GM18909 (cell line): ENCODE measurements around the gene DNMT3B.
"Not testable (repeated sequence)": the region's sequence is repeated elsewhere in the genome, so short reads cannot be mapped to it uniquely, and the experiment has no call there.

Source experiments
- ATAC-seq: cut with Tn5 transposase; IDR thresholded peaks from one replicate; pipeline ENCODE4 v1.9.1; 2021; ENCODE audit warnings: mild to moderate bottlenecking; ENCODE audit not compliant: unreplicated experiment, poor library complexity

The DNMT3B gene

DNA sequence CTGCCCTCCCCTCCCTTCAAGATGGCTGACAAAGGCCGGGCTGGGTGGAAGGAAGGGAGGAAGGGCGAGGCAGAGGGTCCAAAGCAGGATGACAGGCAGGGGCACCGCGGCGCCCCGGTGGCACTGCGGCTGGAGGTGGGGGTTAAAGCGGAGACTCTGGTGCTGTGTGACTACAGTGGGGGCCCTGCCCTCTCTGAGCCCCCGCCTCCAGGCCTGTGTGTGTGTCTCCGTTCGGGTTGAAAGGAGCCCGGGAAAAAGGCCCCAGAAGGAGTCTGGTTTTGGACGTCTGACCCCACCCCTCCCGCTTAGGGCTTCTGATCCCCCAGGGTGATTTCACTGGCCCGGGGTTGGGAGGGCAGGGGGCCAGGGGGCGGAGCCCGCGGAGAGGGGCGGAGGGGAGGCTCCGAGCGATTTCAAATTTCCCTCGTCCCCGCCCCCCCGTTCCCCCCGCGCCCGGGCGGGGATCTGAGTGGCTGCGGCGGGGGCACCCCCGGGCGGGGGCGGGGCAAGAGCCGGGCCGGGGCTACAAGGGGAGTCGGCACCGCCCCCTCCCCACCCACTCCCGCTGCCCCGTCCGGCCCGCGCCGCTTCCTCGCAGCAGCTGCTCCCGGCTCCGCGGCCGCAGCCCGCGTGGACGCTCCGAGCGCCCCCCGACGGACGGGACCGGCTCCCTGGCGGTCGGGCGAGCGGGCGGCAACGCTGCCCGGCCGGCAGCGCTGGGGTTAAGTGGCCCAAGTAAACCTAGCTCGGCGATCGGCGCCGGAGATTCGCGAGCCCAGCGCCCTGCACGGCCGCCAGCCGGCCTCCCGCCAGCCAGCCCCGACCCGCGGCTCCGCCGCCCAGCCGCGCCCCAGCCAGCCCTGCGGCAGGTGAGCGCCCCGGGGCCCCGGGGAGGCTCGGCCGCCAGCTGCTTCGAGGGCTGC is at the start of gene DNMT3B:
TSS of gene DNMT3B (plus strand) at position 555 of the 923 bp plus-strand sequence. CDS start 17,939 bp downstream, outside the sequence.
- ATAC-seq = peak; percentile 66

DNA sequence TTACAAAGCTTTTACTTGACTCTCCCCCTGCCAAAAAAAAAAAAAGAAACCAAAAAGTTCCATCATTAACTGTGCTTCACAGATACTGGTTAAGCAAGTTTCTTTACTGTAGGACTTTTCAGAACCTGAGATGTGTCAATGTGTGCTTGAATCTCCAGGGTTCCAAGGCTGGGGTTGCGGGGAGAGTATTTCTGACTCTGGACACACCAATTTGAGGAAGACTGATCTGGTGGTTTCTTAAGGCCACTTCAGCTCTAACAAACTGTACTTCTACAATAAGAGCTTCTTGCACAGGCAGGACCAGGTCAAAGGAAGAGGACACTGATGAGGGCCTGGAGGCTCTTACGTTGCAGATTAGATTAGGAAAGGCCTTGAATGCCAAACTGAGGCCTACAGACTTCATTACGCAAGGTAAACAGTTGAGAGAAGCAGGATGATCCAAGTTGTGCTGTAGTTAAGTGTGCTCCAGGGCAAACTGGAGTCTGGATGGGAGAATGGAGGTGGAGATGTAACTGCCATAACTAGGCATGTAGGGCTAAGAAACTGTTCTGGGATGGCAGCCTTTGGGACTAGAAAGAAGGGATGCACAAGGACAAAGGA is 43.3 kb upstream of the DNMT3B start:
- no peak for ATAC-seq

DNA sequence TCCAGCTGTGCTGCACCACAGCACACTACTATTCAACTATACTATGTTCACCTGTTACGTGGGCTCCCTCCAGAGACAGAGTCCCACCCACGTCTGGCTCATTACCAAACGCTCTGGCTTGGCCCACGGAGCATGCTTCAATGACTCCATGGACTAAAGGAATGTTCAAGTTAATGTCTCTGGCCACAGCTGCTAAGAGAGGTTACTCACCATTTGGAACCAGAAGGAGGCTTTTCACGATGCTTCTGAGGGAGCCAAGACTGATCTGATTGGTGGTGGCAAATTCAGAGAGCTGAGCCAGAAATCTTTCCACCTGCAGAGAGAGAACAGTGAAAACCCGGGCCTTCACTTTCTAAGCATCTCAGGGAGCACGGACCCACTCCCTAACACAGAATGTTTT is 34.5 kb upstream of the DNMT3B start:
- ATAC-seq = no peak

DNA sequence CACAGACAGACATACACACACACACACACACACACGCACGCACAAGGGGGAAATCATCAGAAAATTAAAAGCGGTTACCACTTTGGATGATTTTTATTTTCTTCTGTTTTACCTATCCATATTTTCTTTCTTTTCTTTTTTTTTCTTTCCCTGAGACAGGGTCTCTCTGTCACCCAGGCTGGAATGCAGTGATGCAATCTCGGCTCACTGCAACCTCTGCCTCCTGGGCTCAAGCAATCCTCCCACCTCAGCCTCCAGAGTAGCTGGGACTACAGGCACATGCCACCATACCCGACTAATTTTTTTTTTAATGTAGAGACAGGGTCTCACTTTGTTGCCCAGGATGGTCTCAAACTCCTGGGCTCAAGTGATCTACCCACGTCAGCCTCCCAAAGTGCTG is 33.8 kb upstream of the DNMT3B start:
- ATAC-seq = not testable (repeated sequence)

DNA sequence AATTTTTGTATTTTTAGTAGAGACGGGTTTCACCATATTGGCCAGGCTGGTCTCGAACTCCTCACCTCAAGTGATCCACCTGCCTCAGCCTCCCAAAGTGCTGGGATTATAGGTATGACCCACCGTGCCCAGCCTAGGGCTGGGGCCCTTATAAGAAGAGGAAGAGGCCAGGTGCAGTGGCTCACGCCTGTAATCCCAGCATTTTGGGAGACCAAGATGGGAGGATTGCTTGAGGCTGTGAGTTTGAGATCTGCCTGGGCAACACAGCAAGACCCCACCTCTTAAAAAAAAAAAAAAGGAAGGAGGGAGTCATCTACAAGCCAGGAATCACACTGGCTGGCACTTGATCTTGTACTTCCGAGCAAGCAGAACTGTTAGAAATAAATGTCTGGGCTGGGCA is 32.9 kb upstream of the DNMT3B start:
- ATAC-seq = not testable (repeated sequence)

DNA sequence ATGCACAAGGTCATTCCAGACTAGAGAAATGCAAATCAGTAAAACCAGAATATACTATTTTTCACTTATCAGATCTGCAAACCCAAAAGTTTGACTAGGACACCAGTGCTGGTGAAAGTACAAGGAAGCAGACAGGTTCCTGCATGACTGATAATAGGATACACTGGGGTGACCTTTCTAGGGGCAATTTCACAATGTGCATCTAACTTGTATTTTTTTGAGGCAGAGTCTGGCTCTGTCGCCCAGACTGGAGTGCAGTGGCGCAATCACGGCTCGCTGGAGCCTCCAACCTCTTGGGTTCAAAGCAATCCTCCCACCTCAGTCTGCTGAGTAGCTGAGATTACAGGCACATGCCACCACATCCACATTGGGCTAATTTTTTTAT is 30.3 kb upstream of the DNMT3B start:
- no peak for ATAC-seq

DNA sequence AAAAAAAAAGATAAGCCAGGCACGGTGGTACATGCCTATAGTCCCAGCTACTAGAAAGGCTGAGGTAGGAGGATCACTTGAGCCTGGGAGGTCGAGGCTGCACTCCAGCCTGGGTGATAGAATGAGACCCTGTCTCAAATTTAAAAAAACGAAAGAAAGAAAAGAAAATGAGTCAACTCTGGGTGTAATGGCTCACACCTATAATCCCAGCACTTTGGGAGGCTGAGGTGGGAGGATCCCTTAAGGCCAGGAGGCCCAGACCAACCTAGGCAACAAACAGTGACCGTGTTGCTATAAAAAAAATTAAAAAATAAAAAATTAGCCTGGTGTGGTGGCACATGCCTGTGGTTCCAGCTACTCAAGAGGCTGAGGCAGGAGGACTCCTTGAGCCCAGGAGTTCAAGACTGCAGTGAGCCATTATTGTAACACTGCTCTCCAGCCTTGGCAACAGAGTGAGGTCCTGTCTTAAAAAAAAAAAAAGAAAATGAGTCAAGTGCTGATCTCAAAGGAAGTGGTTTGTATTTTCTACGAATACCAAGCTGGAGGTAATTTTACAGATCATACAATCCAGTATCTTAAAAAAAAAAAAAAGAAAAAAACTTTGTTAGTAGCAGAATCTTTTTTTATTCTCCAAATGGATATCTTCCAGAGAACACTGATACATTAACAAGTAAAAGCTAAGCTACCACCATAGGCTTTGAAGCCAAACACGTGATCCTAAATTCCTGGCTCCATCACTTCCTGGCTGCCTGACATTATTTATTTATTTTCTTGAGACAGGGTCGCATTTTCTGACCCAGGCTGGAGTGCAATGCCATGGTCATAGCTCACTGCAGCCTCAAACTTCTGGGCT is 24.6 kb upstream of the DNMT3B start:
- ATAC-seq = no peak

DNA sequence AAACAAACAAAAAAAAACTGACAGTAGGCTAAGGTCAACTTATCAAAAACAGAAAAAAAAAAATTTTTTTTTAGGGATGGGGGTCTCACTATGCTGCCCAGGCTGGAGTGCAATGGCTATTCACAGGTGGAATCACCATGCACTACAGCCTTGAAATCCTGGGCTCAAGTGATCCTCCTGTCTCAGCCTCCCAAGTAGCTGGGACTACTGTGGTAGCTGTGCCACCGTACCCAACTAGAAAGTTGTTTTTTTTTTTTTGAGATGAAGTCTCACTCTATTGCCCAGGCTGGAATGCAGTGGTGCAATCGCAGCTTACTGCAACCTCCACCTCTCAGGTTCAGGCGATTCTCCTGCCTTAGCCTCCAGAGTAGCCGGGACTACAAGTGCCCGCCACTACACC is 21.0 kb upstream of the DNMT3B start:
- ATAC-seq = no peak

DNA sequence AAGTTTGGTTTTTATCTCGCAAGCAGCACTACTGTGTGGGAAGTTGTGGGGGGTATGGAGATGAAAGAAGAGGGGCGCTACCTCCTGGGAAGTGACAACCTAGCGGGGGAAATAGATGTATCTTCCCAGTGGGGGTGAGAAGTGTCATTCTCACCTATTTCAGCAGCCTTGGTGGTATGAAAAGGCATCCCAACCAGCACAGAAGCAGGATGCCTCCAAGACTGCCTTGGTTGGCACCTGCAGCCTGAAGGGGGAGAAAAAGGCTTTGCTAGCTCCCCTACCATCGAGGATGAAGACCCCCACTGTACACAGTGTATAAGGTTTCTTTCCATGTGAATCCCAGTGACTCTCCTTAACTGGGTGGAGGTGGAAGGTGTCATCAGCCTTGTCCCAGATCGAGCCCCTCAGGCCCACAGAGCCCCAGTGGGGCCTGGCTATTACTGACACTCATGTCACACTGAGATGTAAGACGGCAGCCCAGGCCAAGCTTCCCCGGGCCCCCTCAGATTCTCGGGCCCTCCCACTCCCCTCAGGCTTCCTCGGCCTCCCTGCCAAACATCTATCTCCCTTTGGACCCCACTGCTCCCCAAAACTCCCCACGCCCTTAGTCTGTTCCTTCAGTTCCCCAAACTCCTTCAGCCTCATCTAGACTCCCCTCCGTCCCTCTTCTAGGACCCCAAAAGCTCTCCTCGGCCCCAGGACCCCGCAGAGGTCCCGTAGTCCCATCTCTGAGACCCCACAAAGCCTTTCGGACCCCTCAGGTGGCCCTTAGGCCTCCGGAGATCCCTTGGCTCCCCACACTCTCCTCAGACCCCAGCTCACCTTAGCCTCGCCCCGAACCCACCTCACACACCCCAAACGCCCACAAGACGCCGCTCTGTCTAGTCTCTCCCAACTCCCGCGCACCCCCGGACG is 19.6 kb upstream of the DNMT3B start:
- peak; percentile 7 for ATAC-seq

DNA sequence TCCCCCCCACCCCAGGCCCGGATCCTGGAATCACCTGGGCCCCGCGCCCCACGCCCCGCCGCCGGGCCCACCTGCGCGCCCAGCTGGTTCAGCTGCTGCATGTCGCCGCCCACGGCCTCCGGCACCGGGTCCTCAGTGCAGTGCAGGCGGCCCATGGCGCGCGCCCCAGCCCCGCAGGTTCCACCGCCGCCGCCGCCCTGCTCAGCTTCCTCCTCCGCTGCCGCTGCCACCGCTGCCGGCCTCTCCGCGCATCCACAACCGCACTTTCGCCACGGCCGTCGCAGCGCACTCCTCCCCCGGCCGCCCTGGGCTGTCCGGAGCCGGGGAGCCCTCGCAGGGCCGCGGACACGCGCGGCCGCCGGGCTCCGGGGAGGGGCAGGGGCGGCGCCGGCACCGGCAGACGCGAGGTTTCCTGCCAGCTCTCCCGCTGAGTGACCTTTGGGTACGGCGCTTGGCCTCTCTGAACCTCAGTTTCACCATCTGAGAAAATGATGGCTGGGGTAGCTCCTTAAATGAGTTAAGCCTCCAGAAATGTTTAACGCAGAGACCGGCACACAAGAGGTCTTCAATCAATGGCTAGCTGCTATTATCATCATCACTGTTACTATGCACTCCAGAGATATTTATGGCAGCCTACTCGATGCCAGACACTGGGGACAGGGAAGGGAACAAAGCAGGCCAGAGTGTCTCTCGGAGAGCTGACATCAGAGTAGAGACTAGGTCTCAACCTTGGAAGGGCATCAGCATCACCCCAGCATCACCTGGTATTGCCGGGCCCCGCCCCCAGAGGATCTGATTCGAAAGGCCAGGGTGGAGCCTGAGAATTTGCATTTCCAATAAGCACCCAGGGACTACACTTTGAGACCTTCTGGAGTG is 18.7 kb upstream of the DNMT3B start, which contains the start of gene COMMD7:
TSS of gene COMMD7 (minus strand) at position 231 of the 876 bp plus-strand sequence. CDS start at position 155, 76 bp downstream.
- ATAC-seq = peak; percentile 63

DNA sequence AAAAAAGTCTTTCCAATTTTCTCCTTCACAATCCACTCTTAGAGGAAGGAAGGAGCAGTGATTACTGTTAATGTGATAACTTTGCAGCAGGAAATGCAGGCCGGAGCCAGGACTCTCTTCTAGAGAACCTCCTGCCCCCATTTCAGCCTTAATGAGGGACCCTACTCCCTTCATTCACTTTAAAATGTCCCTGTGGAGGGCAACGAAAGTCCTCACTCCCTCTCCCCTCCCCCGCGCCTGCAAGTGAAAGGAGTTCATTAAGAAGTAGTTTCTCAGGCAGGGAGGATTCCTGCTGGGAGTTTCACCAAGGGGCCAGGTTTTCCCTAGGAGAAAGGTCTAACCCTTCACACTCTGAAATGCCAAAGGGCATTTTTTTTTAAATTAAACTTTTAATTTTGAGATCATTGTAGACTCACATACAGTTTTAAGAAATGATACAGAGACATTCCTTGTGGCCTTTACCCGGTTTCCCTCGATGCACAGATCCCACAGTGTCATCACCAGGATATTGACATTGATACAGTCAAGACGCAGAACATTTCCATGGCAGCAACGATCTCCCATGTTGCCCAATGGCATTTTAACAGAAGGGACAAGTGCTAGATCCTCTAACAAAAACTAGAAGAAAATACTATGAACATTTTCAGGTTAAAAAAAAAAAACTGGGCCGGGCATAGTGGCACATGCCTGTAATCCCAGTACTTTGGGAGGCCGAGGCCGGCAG is 12.1 kb upstream of the DNMT3B start:
- no peak for ATAC-seq

DNA sequence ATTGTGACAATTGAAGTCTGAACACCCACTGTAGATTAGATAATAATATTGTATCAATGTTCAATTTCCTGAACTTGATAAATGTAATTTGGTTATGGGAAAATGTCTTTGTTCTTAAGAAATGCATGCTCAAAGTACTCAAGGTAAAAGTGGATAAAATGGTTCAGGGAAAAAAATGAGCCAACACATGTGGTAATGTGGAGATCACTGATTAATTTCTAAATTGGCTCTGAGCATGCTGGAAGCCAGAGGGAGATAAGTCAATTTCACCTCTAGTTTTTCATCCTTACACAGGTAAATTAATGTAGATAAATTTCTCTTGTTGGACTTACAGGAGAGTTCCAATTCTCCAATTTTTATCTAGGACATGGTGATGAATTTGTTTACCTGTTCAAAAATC is 10.9 kb upstream of the DNMT3B start:
- ATAC-seq = no peak

DNA sequence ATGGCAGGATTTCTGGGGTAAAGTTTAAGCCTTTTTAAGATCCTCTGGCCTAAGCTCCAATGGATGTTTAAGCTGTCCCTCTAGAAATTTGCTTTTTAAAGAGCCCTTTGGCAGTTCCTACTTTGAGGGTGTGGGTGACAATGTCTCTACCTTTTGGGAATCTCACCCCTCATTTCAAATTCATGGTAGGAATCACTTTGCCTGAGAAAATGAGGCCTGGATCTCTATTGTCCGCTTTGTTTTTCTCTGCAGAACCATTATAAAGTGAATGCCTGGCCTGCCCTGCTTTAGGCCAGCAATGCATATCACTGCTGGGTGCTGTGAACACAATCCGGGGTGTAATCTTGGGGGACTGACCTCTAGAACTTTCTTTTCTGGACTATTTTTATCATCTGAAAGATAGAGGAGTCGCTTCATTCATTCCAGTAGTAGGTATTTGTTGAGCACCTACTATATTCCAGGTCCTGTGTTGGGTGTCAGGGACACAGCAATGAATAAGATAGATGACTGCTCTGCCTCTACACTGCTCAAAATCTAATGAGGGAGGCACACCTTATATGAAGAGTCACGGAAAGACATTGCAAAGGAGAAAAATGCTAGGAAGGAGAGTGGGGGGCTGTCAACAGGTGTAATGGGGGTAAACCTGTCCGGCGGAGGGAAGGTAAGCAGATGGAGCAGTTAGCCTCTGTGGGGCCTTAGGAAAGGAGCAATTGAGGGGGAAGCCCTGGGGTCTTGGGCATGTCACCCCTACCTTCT is 10.3 kb upstream of the DNMT3B start:
- no peak for ATAC-seq

DNA sequence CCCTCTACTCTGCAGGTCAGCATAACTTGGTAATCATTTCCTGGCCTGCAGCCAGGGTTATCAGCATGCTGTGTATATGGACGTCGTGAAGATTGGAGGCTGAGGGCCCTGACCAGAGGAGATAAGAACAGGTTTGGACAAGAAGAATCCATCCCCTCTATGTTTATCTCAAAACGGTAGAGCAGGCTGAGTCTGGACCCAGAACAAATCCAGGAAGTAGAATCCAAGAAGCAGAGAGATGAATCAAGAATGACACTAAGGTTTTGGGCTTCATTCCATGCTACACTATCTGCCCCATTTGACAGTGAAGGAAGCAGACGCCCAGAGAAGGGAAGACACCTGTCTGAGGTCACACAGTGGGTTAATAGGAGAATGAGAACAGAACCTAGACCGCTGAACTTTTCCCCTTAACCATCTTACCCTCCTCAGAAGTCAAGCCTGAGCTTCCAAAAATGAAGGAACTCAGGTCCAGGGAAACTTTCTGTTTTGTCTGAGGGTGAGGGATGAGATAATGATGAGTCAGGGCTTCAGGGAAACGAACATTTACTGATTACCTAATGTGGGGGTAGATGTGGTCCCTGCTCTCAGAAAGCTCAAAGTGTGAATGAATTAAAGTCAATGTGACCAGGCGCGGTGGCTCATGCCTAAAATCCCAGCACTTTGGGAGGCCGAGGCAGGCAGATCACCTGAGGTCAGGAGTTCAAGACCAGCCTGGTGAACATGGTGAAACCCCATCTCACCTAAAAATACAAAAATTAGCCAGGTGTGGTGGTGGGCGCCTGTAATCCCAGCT is 9.5 kb upstream of the DNMT3B start:
- ATAC-seq = no peak

DNA sequence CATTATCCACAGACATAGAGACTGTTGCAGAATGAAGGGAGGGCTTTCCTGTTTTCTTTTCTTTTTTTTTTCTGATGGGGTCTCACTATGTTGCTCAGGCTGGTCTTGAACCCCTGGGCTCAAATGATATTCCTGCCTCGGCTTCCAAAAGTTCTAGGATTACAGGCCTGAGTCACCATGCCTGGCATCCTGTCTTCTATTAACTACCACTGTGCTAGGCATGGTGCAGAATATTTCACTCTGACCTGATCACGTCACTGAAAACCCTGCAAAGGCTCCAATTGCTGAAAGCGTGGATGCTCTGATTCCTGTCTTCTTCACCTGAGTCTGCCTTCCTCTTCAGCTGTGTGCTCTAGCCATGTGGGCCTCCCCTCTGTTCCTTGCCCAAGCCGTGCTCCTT is 8.5 kb upstream of the DNMT3B start:
- no peak for ATAC-seq

DNA sequence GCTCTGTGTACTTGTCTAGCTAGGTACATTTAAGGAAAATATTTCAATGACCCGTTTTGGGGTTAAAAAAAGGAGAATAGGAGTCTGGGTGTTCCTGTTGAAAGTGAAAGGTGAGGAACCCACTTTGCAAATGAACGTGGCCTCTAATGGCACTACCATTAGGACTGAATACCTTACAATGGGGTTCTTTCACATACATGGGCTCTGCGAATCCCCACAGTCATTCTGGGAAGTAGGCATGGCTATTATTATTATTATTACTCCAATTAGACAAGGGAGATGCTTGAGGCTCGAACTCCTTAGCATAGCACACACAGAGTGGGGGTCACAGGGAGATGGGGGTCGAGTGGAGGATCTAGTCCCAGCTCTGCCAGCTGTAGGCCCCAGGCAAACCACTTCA is 6.0 kb upstream of the DNMT3B start:
- ATAC-seq = no peak

DNA sequence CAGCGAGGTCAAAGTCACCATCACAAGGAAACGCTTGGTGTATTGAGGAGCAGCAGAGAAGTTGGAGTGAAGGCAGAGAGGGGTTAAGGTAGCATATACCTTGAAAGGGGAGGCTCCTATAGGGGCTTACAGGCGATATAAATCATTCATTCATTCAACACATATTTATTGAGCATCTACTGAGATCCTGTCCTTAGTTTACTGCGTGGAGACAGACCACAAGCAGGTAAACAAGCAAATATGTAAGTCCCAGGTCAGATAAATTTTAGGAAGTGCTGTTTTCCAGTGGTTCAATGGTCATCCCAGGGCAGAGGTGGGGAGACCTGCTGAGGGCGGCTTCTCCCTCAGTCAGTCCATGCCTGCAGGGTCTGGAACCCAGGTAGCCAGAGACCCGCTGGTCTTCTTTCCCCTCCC is 761 bp upstream of the DNMT3B start:
- no peak for ATAC-seq
